GM23248 (cell line): Measurements from ENCODE around the gene CCDC27. TPM values are rescaled to one million over a fixed set of nuclear protein-coding genes. Genes with fewer than 3 reads are reported as not detected.

ENCODE experiments used
- DNase-seq: peaks from one replicate; pipeline ENCODE4 v3.0.0-alpha.2; 2015
- H2AFZ ChIP-seq: fragments of 200-600 bp; sonication (generic); 2 replicates; pipeline ENCODE4 v1.6.1; 2016; ENCODE audit warnings: antibody characterized with exemption
- H3F3A ChIP-seq: fragments of 200-600 bp; sonication (generic); 2 replicates; pipeline ENCODE4 v1.6.1; 2016; ENCODE audit warnings: mild to moderate bottlenecking, antibody characterized with exemption, mixed run types; ENCODE audit not compliant: insufficient read depth
- H3K27ac ChIP-seq: fragments of 200-600 bp; sonication (generic); 2 replicates; pipeline ENCODE4 v1.5.1; 2016; ENCODE audit warnings: mild to moderate bottlenecking
- H3K27me3 ChIP-seq: fragments of 200-600 bp; sonication (generic); replicated peaks from 2 replicates; pipeline ENCODE4 v1.6.1; 2016; ENCODE audit warnings: mild to moderate bottlenecking; ENCODE audit not compliant: insufficient read depth
- H3K36me3 ChIP-seq: fragments of 200-600 bp; sonication (generic); 2 replicates; pipeline ENCODE4 v1.6.1; 2016; ENCODE audit warnings: low read depth, mild to moderate bottlenecking
- H3K4me1 ChIP-seq: fragments of 200-600 bp; sonication (generic); 2 replicates; pipeline ENCODE4 v1.6.1; 2016; ENCODE audit warnings: mild to moderate bottlenecking; ENCODE audit not compliant: insufficient read depth
- H3K4me2 ChIP-seq: fragments of 200-600 bp; sonication (generic); one replicate; pipeline ENCODE4 v1.6.1; 2016; ENCODE audit warnings: mild to moderate bottlenecking; ENCODE audit not compliant: unreplicated experiment
- H3K4me3 ChIP-seq: fragments of 200-600 bp; sonication (generic); 2 replicates; pipeline ENCODE4 v1.5.1; 2016; ENCODE audit warnings: mild to moderate bottlenecking
- H3K79me2 ChIP-seq: fragments of 200-600 bp; sonication (generic); 2 replicates; pipeline ENCODE4 v1.6.1; 2016; ENCODE audit warnings: mild to moderate bottlenecking; ENCODE audit not compliant: insufficient read depth
- H3K9ac ChIP-seq: fragments of 200-600 bp; sonication (generic); 2 replicates; pipeline ENCODE4 v1.6.1; 2016; ENCODE audit warnings: mild to moderate bottlenecking
- H3K9me2 ChIP-seq: fragments of 200-600 bp; sonication (generic); 2 replicates; pipeline ENCODE4 v1.6.1; 2016; ENCODE audit warnings: mixed run types, mild to moderate bottlenecking, moderate library complexity; ENCODE audit not compliant: insufficient read depth
- H3K9me3 ChIP-seq: fragments of 200-600 bp; sonication (generic); one replicate; pipeline ENCODE4 v1.6.1; 2017; ENCODE audit warnings: low read depth
- H4K20me1 ChIP-seq: fragments of 200-600 bp; sonication (generic); 2 replicates; pipeline ENCODE4 v1.6.0; 2016; ENCODE audit not compliant: insufficient read depth
- EZH2 ChIP-seq: fragments of 200-600 bp; sonication (generic); IDR thresholded peaks from 2 replicates; pipeline ENCODE4 v1.6.1; 2018; ENCODE audit warnings: antibody characterized with exemption, mild to moderate bottlenecking; ENCODE audit not compliant: insufficient read depth, poor library complexity, severe bottlenecking
- EZH2phosphoT487 ChIP-seq: fragments of 200-600 bp; sonication (generic); IDR thresholded peaks from 2 replicates; pipeline ENCODE4 v1.6.1; 2018; ENCODE audit warnings: antibody characterized with exemption, moderate library complexity, mild to moderate bottlenecking, low read depth; ENCODE audit not compliant: insufficient read depth
- WGBS, 2 experiments: methylation state at CpG; one replicate each; pipeline ENCODE4 v1.1.6; 2015 to 2017; ENCODE audit warnings: low lambda C conversion rate in 2 of 2, low coverage in 1 of 2; ENCODE audit errors: missing lambda C conversion rate in 2 of 2; 5-methylcytosine and 5-hydroxymethylcytosine counted together
- in situ Hi-C: fragments of 300-500 bp; cut with MboI; formaldehyde crosslinking; loops from 2 replicates; pipeline ENCODE4 v1.15.0; 2020
- polyA plus RNA-seq: library from polyadenylated mRNA; unstranded; fragments of >200 nt; fragmentation: Nextera tagmentation; extraction: Ambion mirVana; gene quantifications from 2 replicates; pipeline ENCODE4 v1.2.1, GENCODE V29; 2016
- total RNA-seq: library from RNA; depleted of rRNA; stranded (reverse); fragments of >200 nt; shearing (Covaris generic); gene quantifications from 2 replicates; pipeline ENCODE4 v1.2.3, GENCODE V29; 2014

Gene CCDC27
- total and polyA plus RNA-seq, 2 experiments from 2014 or later, result not detected

- no peak for DNase-seq
- 30 to 33% methylated on average over 5 of the region's 5 CpGs for WGBS, 2 experiments
- Histone ChIP-seq H4K20me1 (no peaks in the 10 kb centered on the region), H3K9me3 (no peaks in the 10 kb centered on the region), H2AFZ (no peak overlapping the region), H3K27ac (no peak overlapping the region), H3K9me2 (no peaks in the 10 kb centered on the region), H3K9ac (no peak overlapping the region), H3K27me3 (peaks cover 20% of the 10 kb centered on the region), H3K4me3 (no peak overlapping the region), H3F3A (peaks cover 4% of the 10 kb centered on the region; the same call in 1 of the 2 replicates), H3K79me2 (no peaks in the 10 kb centered on the region), H3K36me3 (no peaks in the 10 kb centered on the region), H3K4me2 (no peak overlapping the region), H3K4me1 (peaks cover 4% of the 10 kb centered on the region; the same call in 1 of the 2 replicates)
- in situ Hi-C loops, result no loop called here
- no peak for TF ChIP-seq EZH2phosphoT487
- no peak for TF ChIP-seq EZH2
Measured at GRCh38 chr1:3749512-3749911, 2.7 kb upstream of the CCDC27 start.

- DNase-seq, result no peak
- Histone ChIP-seq H3K4me3 (no peak overlapping the region), H3K79me2 (no peaks in the 10 kb centered on the region), H3K9ac (no peak overlapping the region), H3K27me3 (peaks cover 20% of the 10 kb centered on the region), H3K27ac (no peak overlapping the region), H3K4me1 (peaks cover 4% of the 10 kb centered on the region; the same call in 1 of the 2 replicates), H3F3A (peaks cover 4% of the 10 kb centered on the region; the same call in 1 of the 2 replicates), H3K9me3 (no peaks in the 10 kb centered on the region), H2AFZ (no peak overlapping the region), H3K4me2 (no peak overlapping the region), H4K20me1 (no peaks in the 10 kb centered on the region), H3K9me2 (no peaks in the 10 kb centered on the region), H3K36me3 (no peaks in the 10 kb centered on the region)
- in situ Hi-C loops, result no loop called here
- TF ChIP-seq EZH2phosphoT487, result no peak
- TF ChIP-seq EZH2, result no peak
- WGBS, 2 experiments, result 49 to 55% methylated on average over 6 of the region's 6 CpGs
Measured at GRCh38 chr1:3750741-3751140, 1.5 kb upstream of the CCDC27 start.

DNA sequence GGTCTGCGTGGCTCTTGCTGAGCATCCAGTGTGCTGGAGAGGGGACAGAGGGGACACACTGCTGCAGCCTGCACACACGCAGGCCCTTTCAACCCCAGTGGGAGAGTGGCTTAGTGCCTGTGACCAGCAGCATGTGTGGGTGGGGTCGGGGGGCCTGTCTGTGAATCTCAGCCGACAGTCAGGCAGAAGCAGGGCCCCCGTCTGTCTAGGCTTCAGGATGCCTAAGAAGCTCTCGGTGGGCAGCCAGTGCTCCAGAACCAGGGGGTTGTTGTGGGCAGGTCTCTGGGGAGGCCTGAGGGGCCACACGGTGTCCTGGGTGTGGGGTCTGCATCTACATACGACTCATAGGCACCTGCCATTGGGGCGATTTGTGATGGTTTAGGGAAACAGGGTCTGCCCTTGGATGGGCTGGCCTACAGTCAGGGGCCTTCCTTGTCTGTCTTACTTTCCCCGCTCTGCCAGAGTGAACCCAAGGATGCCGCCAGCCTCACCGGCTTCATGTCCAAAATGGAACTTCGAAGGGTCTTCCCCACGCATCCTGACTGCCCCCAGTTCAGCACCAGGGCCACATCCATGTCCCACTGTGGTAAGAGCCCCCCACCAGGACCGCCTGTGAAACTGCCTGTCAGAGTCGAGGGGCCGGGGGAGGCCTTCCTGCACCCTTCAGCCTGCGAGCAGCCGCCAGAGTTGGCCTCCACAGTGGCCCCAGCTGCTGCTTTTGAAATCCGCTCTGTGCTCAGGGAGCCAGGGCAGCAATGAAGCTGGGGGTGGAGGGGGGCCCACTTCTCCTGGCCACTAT lies 1.6 kb downstream of the CCDC27 start:
- H3F3A ChIP-seq, result no peaks in the 10 kb centered on the region
- no peak overlapping the region for H3K4me2 ChIP-seq
- H2AFZ ChIP-seq, result no peak overlapping the region
- TF ChIP-seq EZH2phosphoT487 (no peak), EZH2 (no peak)
- 47 to 50% methylated on average over 19 to 20 of the region's 20 CpGs for WGBS, 2 experiments
- H3K27ac ChIP-seq, result no peak overlapping the region
- H3K27me3 ChIP-seq, result peaks cover 20% of the 10 kb centered on the region
- H3K79me2 ChIP-seq, result no peaks in the 10 kb centered on the region
- H3K4me3 ChIP-seq, result no peak overlapping the region
- no peaks in the 10 kb centered on the region for H4K20me1 ChIP-seq
- no peaks in the 10 kb centered on the region for H3K9me2 ChIP-seq
- DNase-seq, result no peak
- no peaks in the 10 kb centered on the region for H3K4me1 ChIP-seq
- H3K36me3 ChIP-seq, result no peaks in the 10 kb centered on the region
- H3K9ac ChIP-seq, result no peak overlapping the region
- in situ Hi-C loops, result no loop called here
- no peaks in the 10 kb centered on the region for H3K9me3 ChIP-seq

GRCh38 chr1:3756394-3756793 lies 4.1 kb downstream of the CCDC27 start:
- no peaks in the 10 kb centered on the region for H3K4me1 ChIP-seq
- TF ChIP-seq EZH2phosphoT487 (no peak), EZH2 (no peak)
- in situ Hi-C loops, result no loop called here
- no peak overlapping the region for H2AFZ ChIP-seq
- H3K27ac ChIP-seq, result no peak overlapping the region
- WGBS, 2 experiments, result 77 to 78% methylated on average over 21 of the region's 21 CpGs
- no peak overlapping the region for H3K4me2 ChIP-seq
- no peaks in the 10 kb centered on the region for H3K9me2 ChIP-seq
- peaks cover 6% of the 10 kb centered on the region; the same call in 1 of the 2 replicates for H3K27me3 ChIP-seq
- H4K20me1 ChIP-seq, result no peaks in the 10 kb centered on the region
- no peaks in the 10 kb centered on the region for H3K79me2 ChIP-seq
- no peak overlapping the region for H3K9ac ChIP-seq
- H3K36me3 ChIP-seq, result no peaks in the 10 kb centered on the region
- H3K4me3 ChIP-seq, result no peak overlapping the region
- H3F3A ChIP-seq, result no peaks in the 10 kb centered on the region
- no peak for DNase-seq
- no peaks in the 10 kb centered on the region for H3K9me3 ChIP-seq
